Sigmoid colon (tissue), 7 donors: ENCODE measurements around the gene SLC25A51. TPM values are rescaled to one million over a fixed set of nuclear protein-coding genes. Genes with fewer than 3 reads are reported as not detected.

ENCODE experiments used
- DNase-seq: peaks from one replicate; pipeline ENCODE4 v3.0.0-alpha.2; 2019
- H3K27ac ChIP-seq, 4 donors: fragments of 200-600 bp; sonication (generic); one replicate each; pipeline ENCODE4 v1.5.1; 2016 to 2019; ENCODE audit warnings: mild to moderate bottlenecking in 1 of 4
- H3K27me3 ChIP-seq, 3 donors: fragments of 200-600 bp; sonication (generic); one replicate each; pipeline ENCODE4 v1.5.1; 2019; ENCODE audit warnings: mild to moderate bottlenecking in 1 of 3
- H3K36me3 ChIP-seq, 4 donors: fragments of 200-600 bp; sonication (generic); one replicate each; pipeline ENCODE4 v1.5.1; 2016 to 2019
- H3K4me1 ChIP-seq, 4 donors: fragments of 200-600 bp; sonication (generic); one replicate each; pipeline ENCODE4 v1.5.1; 2017 to 2019
- H3K4me3 ChIP-seq, 4 donors: fragments of 200-600 bp; sonication (generic); one replicate each; pipeline ENCODE4 v1.5.1; 2017 to 2019; ENCODE audit warnings: mild to moderate bottlenecking in 2 of 4, moderate library complexity in 1 of 4
- H3K9me3 ChIP-seq, 4 donors: fragments of 200-600 bp in 3 of 4; sonication (generic) in 3 of 4; one replicate each; pipeline versions ENCODE4 v1.5.1 to v1.6.1; 2013 to 2019
- EP300 ChIP-seq, 4 donors: sonication (generic); formaldehyde crosslinking; IDR thresholded peaks; one replicate each; pipeline ENCODE4 v1.6.1; 2017; ENCODE audit warnings: antibody characterized with exemption in 4 of 4
- POLR2A ChIP-seq, 2 donors: fragments of 450-650 bp; IDR thresholded peaks; one replicate each; pipeline ENCODE4 v1.6.1; 2016; ENCODE audit warnings: antibody characterized with exemption in 2 of 2, mild to moderate bottlenecking in 2 of 2, moderate library complexity in 2 of 2
- POLR2AphosphoS5 ChIP-seq, 4 donors: sonication (generic); formaldehyde crosslinking; IDR thresholded peaks; one replicate each; pipeline ENCODE4 v1.6.1; 2017; ENCODE audit warnings: antibody characterized with exemption in 4 of 4
- WGBS, 2 donors: extraction: QIAGEN DNeasy Blood & Tissue Kit; methylation state at CpG; one replicate each; pipeline ENCODE4 v1.1.7; 2013; 5-methylcytosine and 5-hydroxymethylcytosine counted together
- intact Hi-C: fragments of 100-400 bp; cut with DNase I; formaldehyde crosslinking; loops from one replicate; pipeline ENCODE4 v1.15.1; 2023
- polyA plus RNA-seq, 3 donors: library from polyadenylated mRNA; stranded (reverse); fragments of 200-250 nt; gene quantifications; one replicate each; pipeline ENCODE4 v1.2.3, GENCODE V29; 2013
- total RNA-seq, 4 donors: library from RNA; depleted of rRNA; stranded (reverse); fragments of >200 nt; gene quantifications; one replicate each; pipeline ENCODE4 v1.1.0, GENCODE V29; 2016
- TF ChIP-seq, protein P1 (sequence below), 4 experiments: fragments of 450-650 bp in 3 of 4; fragments of 200-600 bp in 1 of 4; IDR thresholded peaks; one replicate each; pipeline ENCODE4 v1.5.1; 2016 to 2019; ENCODE audit warnings: antibody characterized with exemption in 4 of 4, mild to moderate bottlenecking in 3 of 4, moderate library complexity in 2 of 4
- donor health status: healthy with polysubstance abuse.
- donor health status: Bipolar disorder and iron deficiency.
- donor health status: healthy.

The SLC25A51 gene
- total and polyA plus RNA-seq, 7 donors = 4.2 to 31.0 (median 19.3) TPM

DNA sequence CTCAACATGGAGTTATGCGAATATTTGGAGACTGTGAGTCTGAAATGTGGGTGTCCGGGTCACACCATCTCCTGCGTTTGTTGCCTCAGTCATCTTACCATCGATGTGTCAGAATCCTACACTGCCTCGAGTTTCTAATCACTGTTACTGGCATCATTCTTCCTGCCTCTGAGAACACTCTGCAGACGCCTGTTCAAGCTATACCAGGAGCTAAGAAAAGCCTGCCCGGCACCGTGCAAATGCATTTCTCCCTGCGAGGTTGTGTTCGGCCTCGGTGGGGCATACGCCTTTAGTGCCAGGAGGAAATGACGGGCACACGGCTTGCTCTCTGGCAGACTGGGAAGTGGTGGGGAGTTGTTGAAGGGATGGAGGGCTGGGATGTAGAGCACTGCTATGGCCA is 31.2 kb upstream of the SLC25A51 start:
- TF ChIP-seq, protein P1, sequence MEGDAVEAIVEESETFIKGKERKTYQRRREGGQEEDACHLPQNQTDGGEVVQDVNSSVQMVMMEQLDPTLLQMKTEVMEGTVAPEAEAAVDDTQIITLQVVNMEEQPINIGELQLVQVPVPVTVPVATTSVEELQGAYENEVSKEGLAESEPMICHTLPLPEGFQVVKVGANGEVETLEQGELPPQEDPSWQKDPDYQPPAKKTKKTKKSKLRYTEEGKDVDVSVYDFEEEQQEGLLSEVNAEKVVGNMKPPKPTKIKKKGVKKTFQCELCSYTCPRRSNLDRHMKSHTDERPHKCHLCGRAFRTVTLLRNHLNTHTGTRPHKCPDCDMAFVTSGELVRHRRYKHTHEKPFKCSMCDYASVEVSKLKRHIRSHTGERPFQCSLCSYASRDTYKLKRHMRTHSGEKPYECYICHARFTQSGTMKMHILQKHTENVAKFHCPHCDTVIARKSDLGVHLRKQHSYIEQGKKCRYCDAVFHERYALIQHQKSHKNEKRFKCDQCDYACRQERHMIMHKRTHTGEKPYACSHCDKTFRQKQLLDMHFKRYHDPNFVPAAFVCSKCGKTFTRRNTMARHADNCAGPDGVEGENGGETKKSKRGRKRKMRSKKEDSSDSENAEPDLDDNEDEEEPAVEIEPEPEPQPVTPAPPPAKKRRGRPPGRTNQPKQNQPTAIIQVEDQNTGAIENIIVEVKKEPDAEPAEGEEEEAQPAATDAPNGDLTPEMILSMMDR (IDR thresholded peaks at IDR 0.05) = no peak
- no peak for TF ChIP-seq POLR2A (IDR thresholded peaks at IDR 0.05)
- TF ChIP-seq EP300 (IDR thresholded peaks at IDR 0.05) = no peak
- TF ChIP-seq POLR2AphosphoS5 (IDR thresholded peaks at IDR 0.05) = no peak
- Histone ChIP-seq H3K4me3 (no peak overlapping the region), H3K27me3 (no peaks in the 10 kb centered on the region), H3K27ac (no peak overlapping the region), H3K36me3 (no peaks in the 10 kb centered on the region), H3K4me1 (peaks cover 0 to 23% (median 18%) of the 10 kb centered on the region in 4 donors), H3K9me3 (no peaks in the 10 kb centered on the region)
- intact Hi-C loops = no loop called here
- no peak for DNase-seq
- 93 to 94% methylated on average over 14 of the region's 14 CpGs for WGBS, 2 donors

DNA sequence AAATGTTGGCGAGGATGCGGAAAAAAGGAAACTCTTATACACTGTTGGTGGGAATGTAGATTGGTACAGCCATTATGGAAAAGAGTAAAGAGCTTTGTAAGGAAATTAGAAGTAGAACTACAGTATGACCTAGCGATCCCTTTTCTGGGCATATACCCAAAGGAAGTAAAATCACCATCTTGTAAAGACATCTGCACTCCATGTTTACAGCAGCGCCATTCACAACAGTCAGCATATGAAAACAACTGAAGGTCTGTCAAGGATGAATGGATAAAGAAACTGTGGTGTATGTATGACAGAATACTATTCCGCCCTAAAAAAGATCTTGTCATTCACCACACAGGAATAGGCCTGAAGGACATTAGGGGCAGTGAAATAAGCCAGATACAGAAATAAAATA is 27.7 kb upstream of the SLC25A51 start:
- intact Hi-C loops = no loop called here
- no peak overlapping the region for H3K4me3 ChIP-seq
- H3K27me3 ChIP-seq = no peaks in the 10 kb centered on the region
- no peak overlapping the region for H3K27ac ChIP-seq
- TF ChIP-seq POLR2AphosphoS5 (IDR thresholded peaks at IDR 0.05) (no peak), POLR2A (IDR thresholded peaks at IDR 0.05) (no peak), EP300 (IDR thresholded peaks at IDR 0.05) (no peak)
- TF ChIP-seq, protein P1 (IDR thresholded peaks at IDR 0.05) = no peak
- H3K4me1 ChIP-seq = peaks cover 0 to 17% (median 0%) of the 10 kb centered on the region in 4 donors
- H3K9me3 ChIP-seq = no peaks in the 10 kb centered on the region
- 94 to 97% methylated on average over 5 of the region's 5 CpGs for WGBS, 2 donors
- DNase-seq = no peak
- H3K36me3 ChIP-seq = no peaks in the 10 kb centered on the region

DNA sequence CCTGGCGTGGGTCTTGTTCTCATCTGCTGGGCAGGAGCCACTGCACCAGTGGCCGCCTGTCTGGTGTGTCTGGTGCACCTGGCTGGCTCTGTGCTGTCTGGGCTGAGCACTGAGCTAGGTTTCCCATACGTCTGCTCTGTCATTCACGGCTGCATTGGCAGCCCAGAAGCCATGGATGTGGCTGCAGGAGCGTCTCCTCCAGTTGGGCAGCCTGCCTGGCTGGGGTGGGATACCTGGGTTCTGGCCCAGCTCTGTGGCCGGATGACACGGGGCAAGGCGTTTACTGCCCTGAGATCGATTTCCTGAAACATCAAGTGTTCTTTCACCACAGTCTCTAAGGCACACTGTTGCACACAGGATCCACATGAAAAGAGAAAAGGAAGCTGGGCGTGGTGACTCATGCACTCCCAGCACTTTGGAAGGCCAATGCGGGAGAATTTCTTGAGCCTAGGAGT is 25.5 kb upstream of the SLC25A51 start:
- Histone ChIP-seq H3K4me3 (no peak overlapping the region), H3K27ac (no peak overlapping the region), H3K27me3 (no peaks in the 10 kb centered on the region), H3K4me1 (peaks cover 0 to 17% (median 0%) of the 10 kb centered on the region in 4 donors), H3K9me3 (no peaks in the 10 kb centered on the region), H3K36me3 (no peaks in the 10 kb centered on the region)
- no peak for DNase-seq
- TF ChIP-seq EP300 (IDR thresholded peaks at IDR 0.05) = no peak
- TF ChIP-seq POLR2AphosphoS5 (IDR thresholded peaks at IDR 0.05) = no peak
- TF ChIP-seq POLR2A (IDR thresholded peaks at IDR 0.05) = no peak
- TF ChIP-seq, protein P1 (IDR thresholded peaks at IDR 0.05) = no peak
- WGBS, 2 donors = 74 to 87% methylated on average over 11 of the region's 11 CpGs
- intact Hi-C loops = no loop called here

DNA sequence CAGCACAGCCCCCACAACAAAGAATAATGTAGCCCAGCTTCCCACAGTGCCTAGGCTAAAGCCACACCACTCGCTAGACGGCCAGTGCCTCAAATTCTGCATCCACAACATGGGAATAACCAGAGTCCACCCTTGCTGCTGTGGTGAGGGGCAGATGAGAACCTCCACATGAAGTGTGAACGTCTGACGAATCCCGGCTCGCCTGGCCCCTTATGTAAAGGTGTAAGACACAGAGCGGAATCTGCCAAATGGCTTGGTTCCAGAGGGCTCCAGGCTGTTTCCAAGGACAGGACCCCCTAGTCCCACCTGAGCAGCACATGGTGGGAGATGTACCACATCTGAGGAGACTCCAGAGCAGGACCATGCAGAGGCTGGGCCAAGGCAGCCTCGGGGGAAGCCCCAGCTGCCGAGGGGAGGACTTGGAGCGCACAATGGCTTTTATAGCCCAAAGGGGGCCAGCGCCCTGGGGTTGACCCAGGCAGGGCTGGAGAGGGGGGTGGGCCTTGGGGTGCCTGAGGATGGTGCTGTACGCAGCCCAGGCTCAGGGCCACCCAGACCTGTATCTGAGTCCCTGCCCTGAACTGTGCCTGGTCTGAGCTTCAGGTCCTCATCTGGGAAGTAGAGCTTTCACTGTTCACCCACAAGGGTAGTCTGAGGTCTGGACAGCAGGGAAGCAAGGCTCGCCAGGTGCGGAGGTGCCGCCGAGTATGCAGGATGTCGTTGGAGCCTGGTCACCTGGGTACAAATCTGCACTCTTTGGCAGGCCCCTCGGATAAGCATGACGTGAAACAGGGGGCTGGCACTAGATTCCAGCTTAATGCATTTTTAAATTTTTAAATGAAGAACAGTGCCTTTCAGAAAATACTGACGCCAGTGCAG is 24.9 kb upstream of the SLC25A51 start:
- H3K27ac ChIP-seq = no peak overlapping the region
- WGBS, 2 donors = 89 to 92% methylated on average over 20 of the region's 20 CpGs
- intact Hi-C loops = no loop called here
- no peak overlapping the region for H3K4me3 ChIP-seq
- H3K36me3 ChIP-seq = no peaks in the 10 kb centered on the region
- H3K4me1 ChIP-seq = peaks cover 0 to 17% (median 0%) of the 10 kb centered on the region in 4 donors
- TF ChIP-seq POLR2AphosphoS5 (IDR thresholded peaks at IDR 0.05) (no peak), POLR2A (IDR thresholded peaks at IDR 0.05) (no peak), EP300 (IDR thresholded peaks at IDR 0.05) (no peak)
- TF ChIP-seq, protein P1 (IDR thresholded peaks at IDR 0.05) = no peak
- DNase-seq = no peak
- H3K27me3 ChIP-seq = no peaks in the 10 kb centered on the region
- H3K9me3 ChIP-seq = no peaks in the 10 kb centered on the region
